ENCODE measurements around the gene ILDR2. TPM values are rescaled to one million over a fixed set of nuclear protein-coding genes. Genes with fewer than 3 reads are reported as not detected.

ILDR2 gene
- total and polyA plus RNA-seq, 2 donors (not counting 3 experiments of a cell fraction or from before 2014, with no cell fraction given) = not detected

DNA sequence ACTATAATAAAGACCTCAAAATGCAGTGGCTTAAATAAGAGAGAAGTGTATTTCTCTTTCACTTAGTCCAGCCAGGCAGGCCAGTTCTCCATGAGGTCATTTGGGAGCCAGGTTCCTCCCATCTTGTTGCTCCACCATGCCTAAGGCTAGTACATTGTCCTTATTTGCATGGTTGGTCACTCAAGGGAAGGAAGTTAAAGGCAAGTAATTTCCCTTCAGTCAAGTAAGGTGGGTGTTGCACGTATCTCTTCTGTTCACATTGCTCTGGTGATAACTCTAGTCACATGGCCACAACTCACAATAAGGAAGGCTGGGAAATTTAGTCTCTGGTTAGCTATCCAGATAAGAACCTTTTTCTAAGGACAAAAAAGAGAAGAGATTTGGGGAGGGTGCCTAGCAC lies 72.1 kb downstream of the ILDR2 start:
- FAIRE-seq = no peak
- CTCF ChIA-PET = no interaction called here
- H3K27ac ChIP-seq (ENCODE audit: insufficient read depth, low read depth, low read length) = no peak overlapping the region
- BruUV-seq (replicated peaks) = no TSS peak
- no peak overlapping the region for H3K4me2 ChIP-seq (ENCODE audit: insufficient read depth, low read length)
- POLR2A ChIA-PET = no interaction called here
- H3K36me3 ChIP-seq (ENCODE audit: control insufficient read depth in 2 of 2, extremely low read depth in 1 of 2, insufficient read depth in 2 of 2, low read length in 2 of 2) = no peaks in the 10 kb centered on the region
- DNase-seq (ENCODE audit: low read depth, low spot score) = no peak
- no peak for TF ChIP-seq GATA2 (IDR thresholded peaks at IDR 0.05; ENCODE audit: insufficient read depth, insufficient read length, low read depth, low read length)
- TF ChIP-seq, protein P1, sequence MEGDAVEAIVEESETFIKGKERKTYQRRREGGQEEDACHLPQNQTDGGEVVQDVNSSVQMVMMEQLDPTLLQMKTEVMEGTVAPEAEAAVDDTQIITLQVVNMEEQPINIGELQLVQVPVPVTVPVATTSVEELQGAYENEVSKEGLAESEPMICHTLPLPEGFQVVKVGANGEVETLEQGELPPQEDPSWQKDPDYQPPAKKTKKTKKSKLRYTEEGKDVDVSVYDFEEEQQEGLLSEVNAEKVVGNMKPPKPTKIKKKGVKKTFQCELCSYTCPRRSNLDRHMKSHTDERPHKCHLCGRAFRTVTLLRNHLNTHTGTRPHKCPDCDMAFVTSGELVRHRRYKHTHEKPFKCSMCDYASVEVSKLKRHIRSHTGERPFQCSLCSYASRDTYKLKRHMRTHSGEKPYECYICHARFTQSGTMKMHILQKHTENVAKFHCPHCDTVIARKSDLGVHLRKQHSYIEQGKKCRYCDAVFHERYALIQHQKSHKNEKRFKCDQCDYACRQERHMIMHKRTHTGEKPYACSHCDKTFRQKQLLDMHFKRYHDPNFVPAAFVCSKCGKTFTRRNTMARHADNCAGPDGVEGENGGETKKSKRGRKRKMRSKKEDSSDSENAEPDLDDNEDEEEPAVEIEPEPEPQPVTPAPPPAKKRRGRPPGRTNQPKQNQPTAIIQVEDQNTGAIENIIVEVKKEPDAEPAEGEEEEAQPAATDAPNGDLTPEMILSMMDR (IDR thresholded peaks at IDR 0.05; ENCODE audit: extremely low read depth in 1 of 2, insufficient read depth in 1 of 2, low read depth in 1 of 2, low read length in 2 of 2) = no peak
- no peak for TF ChIP-seq FOS (IDR thresholded peaks at IDR 0.05; ENCODE audit: borderline replicate concordance, insufficient read depth, low read length)
- no peak for TF ChIP-seq EZH2 (IDR thresholded peaks at IDR 0.05; ENCODE audit: borderline replicate concordance, low read depth, low read length, severe bottlenecking)
- TF ChIP-seq POLR2AphosphoS5 (IDR thresholded peaks at IDR 0.05; ENCODE audit: insufficient read depth, low read depth, low read length) = no peak
- TF ChIP-seq MYC (IDR thresholded peaks at IDR 0.05; ENCODE audit: low read depth, low read length) = no peak
- TF ChIP-seq POLR2A (IDR thresholded peaks at IDR 0.05; ENCODE audit: low read depth, low read length) = no peak
- TF ChIP-seq, protein P2, sequence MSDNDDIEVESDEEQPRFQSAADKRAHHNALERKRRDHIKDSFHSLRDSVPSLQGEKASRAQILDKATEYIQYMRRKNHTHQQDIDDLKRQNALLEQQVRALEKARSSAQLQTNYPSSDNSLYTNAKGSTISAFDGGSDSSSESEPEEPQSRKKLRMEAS (IDR thresholded peaks at IDR 0.05; ENCODE audit: insufficient read depth, insufficient read length) = no peak
- TF ChIP-seq JUN (IDR thresholded peaks at IDR 0.05; ENCODE audit: borderline replicate concordance, insufficient read depth, insufficient read length, low read depth) = no peak
- no peaks in the 10 kb centered on the region for H3K9me3 ChIP-seq (replicated peaks; ENCODE audit: control insufficient read depth, insufficient read depth, low read length)
- dilution Hi-C loops (cut with MboI; ENCODE audit: extremely low pct_ligation_motif_present, low sequenced_read_pairs) = no loop called here
- H3K9ac ChIP-seq (replicated peaks; ENCODE audit: extremely low read depth, insufficient read depth, low read length) = no peak overlapping the region
- no peaks in the 10 kb centered on the region for H3K27me3 ChIP-seq (ENCODE audit: control insufficient read depth in 2 of 2, insufficient read depth in 2 of 2, low read length in 2 of 2)
- no peaks in the 10 kb centered on the region for H4K20me1 ChIP-seq (replicated peaks; ENCODE audit: control insufficient read depth, extremely low read depth, insufficient read depth, low read length)
- no peak overlapping the region for H3K4me3 ChIP-seq (replicated peaks in 1 of 3; ENCODE audit: insufficient read depth in 1 of 3, low read depth in 1 of 3, low read length in 3 of 3)
- H3K79me2 ChIP-seq (ENCODE audit: control insufficient read depth, insufficient read depth, low read length) = no peaks in the 10 kb centered on the region
- H3K9me1 ChIP-seq (replicated peaks; ENCODE audit: control insufficient read depth, extremely low read depth, insufficient read depth, low read length) = no peaks in the 10 kb centered on the region
- no peak overlapping the region for H2AFZ ChIP-seq (ENCODE audit: low read depth, low read length)
- intact Hi-C loops (cut with micrococcal nuclease) = no loop called here
- H3K4me1 ChIP-seq (ENCODE audit: control insufficient read depth, extremely low read depth, insufficient read depth, low read length) = no peaks in the 10 kb centered on the region
